ENCODE measurements around the gene KLHL22.
"Not testable (repeated sequence)": the region's sequence is repeated elsewhere in the genome, so short reads cannot be mapped to it uniquely, and the experiment has no call there.

KLHL22 gene

DNA sequence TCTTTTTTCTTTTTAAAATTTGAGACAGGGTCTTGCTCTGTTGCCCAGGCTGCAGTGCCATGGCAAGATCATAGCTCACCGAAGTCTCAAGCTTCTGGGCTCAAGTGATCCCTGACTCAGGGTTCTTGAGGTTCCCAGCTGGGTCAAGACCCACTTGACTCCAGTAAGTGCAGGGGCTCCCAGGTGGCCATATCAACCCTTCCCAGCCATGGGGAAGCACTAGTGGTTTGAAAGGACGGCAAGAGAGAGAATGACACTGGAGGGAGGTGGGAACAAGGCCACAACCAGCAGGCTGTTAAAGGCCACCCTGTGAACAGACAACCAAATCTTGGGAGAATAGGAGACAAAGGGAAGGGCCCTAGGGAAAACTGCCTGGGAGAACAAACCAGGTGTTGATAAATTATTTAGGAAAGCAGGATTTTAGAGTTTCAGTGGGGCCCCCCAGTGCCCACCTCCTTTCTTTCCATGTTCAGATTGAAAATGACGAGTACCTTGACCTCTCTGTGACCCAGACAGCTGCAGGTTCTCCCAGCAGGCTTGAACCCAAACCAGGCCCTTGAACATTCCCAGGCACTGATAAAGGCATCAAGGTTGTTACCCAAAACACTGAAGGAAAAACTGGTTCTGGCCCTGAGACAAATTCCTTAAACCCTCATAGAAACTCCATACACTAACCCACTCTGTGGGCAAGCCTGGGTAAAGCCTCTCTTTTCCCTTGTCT lies 28.8 kb downstream of the KLHL22 start:
- no peak for DNase-seq

DNA sequence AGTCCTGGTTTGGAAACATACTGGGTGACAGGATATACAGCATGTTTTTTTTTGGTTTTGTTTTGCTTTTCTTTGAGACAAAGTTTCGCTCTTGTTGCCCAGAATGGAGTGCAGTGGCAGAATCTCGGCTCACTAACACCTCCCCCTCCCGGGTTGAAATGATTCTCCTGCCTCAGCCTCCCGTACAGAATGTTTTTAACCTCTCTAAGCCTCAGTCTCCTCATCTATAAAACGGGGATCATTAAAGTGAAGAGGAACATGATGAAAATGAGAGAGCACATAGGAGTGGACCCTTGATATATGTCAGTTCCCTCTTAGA lies 29.9 kb downstream of the KLHL22 start:
- DNase-seq = no peak

DNA sequence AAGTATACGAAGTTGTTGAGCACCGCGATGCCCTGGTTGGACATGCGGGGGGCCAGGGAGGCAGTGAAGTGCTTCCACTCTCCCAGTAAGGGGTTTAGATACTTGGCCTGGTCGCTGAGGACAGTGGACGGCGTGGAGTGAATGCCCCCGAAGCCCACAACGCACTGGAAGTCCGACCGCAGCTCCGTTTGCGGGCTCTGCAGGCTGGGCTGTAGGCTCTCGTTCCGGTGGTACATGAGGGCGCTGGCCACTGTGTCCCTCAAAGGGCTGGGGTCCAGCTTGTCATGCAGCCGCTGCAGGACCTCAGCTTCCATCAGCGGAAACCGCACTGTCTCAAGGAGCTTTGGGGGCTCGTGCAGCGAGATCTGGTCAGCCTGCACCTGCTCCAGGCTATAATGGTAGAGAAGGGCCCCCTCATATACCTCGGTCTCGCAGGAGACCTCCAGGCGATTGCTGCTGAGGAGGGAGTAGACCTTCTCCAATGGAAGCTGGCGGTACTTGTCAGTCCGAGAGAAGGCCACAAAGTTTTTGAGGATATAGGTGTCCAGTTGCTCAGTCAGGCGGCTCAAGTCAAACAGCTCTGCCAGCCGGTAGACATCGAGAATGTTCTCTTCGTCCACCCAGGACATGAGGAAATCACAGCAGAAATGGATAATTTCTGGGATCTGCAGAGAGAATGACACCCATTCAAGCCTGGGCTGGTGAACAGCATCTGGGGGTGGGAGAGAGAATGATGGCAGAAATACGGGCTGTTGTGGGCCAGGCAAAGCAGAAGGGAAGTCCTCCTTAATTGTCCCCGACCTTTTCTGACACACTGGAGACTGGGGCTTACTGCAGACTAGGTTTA lies 30.5 kb downstream of the KLHL22 start:
- DNase-seq = no peak

DNA sequence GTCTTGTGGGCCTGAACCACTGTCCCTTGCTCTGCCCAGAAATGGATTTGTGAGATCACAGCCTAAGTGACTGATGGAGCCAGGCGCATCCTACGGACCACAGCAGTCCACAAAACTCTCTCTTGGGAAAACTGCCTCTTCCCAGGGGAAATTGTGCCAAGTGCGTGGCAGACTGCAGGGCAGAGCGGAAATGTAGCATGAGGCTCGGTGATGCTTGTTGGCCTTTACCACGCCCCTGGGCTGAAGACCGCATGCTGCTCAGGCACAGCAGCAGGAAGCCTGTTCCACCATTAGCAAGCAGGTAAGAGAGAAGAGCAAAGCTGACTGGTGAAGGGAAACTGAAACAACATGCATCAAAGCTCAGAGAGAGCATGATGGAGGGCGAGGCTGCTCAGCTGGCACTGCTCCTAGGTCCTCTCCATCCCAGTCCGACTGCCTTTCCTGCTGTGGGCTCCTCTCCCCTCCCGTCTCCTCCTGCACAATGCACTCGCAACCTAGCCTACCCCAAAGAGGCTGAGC lies 31.4 kb downstream of the KLHL22 start:
- DNase-seq = no peak

GRCh38 chr22:20463324-20464095 lies 32.1 kb downstream of the KLHL22 start:
- no peak for DNase-seq

DNA sequence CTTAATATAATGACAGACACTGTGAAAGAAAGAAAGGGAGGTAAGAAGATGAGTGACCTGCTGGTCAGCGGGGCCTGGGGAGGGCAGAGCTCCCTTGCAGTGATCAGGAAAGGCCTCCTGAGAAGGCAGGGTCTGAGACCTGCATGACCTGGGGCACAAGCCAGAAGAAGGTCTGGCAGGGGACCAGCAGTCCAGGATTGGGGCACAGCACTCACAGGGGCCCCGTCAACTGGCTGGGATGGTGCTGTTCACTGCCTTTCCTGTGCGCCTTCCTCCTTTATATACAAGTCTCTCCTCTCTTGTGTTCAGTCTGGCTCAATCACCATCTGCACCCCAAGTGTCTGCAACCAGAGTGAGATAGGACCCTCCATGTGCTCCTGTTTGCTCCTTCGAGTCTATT lies 35.7 kb downstream of the KLHL22 start:
- no peak for DNase-seq

- DNase-seq = no peak
Observed at GRCh38 chr22:20459152-20459542, 36.4 kb downstream of the KLHL22 start.

- no peak for DNase-seq
Observed at GRCh38 chr22:20458530-20459151, 37.0 kb downstream of the KLHL22 start.

DNA sequence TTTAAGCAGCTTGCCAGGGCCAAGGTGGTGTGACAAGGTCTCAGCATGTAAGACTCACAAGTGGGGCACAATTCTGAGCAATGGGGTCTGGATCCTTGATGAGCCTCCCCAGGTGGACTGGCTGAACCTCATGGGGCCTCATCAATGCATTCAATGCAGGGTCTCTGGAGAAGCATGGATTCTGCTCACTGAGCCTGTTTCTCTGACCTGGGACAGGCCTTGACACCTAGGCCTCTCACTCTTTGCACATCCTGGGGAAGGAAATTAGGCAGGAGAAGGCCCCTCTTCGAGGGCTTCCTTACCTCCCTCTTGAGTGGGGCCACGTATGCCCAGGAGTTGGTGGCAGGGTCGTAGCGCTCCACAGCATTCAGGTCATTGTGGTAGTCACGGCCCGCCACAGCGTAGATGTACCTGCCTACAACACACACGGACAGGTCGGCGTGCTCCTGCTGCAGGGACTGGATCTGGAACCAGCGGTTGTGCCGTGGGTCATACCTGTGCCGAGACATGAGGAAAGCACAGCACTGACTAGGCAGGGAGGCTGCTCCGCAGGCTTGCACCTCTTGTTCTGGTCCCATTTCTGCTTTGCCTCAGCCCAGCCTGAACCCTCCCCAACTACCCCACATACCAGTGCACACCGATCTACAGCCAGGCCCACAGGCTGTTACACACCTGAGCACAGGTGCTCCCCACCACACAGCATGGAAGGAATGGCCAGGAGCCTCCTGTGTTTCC lies 37.9 kb downstream of the KLHL22 start:
- DNase-seq = no peak

- DNase-seq = no peak
Observed at GRCh38 chr22:20456722-20457076, 38.9 kb downstream of the KLHL22 start.

- DNase-seq = peak; percentile 89
Observed at GRCh38 chr22:20456064-20456721, 39.4 kb downstream of the KLHL22 start.

DNA sequence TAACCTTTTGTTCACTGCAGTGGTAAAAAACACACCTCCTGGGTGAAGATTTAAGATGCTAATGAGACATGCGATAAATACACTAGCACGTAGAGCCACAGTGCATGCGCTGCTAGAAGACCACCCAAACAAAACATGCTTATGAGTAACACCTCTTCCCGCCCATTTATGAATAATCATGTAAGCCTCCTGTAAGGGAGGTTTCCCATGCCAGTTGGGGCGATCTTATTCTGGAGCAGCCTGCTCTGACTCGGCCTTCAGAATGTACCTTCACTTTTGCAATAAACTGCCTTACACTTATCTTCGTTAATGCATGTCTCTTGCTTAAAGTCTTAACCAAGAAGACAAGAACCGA lies 39.9 kb downstream of the KLHL22 start:
- DNase-seq = no peak

- no peak for DNase-seq
Observed at GRCh38 chr22:20453222-20453621, 42.4 kb downstream of the KLHL22 start.

DNA sequence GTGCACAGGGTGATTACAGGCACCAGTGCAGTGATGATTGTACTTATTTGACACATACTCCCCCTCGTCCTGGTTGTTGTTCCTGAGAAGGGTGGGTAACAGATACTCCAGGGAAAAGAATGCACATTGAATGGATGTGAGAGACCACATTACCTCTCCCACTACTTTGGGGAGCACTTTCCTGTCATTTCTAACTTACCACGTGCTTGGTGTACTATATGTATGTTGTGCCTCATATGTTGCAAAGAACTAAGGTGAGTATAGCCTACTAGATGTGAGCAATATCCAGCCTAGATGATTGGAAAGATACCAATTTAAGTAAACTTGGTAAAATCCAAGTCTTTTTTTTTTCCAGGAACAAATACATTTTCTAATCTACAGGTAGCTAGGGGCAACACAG lies 43.7 kb downstream of the KLHL22 start:
- no peak for DNase-seq

- not testable (repeated sequence) for DNase-seq
Observed at GRCh38 chr22:20451129-20451778, 44.3 kb downstream of the KLHL22 start.

DNA sequence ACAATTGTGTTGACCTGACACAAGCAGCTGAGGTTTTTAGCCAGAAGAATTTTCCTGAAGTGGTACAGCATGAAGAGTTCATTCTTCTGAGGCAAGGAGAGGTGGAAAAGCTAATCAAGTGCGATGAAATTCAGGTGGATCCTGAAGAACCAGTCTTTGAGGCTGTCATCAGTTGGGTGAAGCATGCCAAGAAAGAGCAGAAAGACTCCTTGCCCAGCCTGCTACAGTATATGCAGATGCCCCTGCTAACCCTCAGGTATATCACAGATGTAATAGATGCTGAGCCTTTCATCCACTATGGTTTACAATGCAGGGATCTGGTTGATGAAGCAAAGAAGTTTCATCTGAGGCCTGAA lies 45.1 kb downstream of the KLHL22 start:
- no peak for DNase-seq

DNA sequence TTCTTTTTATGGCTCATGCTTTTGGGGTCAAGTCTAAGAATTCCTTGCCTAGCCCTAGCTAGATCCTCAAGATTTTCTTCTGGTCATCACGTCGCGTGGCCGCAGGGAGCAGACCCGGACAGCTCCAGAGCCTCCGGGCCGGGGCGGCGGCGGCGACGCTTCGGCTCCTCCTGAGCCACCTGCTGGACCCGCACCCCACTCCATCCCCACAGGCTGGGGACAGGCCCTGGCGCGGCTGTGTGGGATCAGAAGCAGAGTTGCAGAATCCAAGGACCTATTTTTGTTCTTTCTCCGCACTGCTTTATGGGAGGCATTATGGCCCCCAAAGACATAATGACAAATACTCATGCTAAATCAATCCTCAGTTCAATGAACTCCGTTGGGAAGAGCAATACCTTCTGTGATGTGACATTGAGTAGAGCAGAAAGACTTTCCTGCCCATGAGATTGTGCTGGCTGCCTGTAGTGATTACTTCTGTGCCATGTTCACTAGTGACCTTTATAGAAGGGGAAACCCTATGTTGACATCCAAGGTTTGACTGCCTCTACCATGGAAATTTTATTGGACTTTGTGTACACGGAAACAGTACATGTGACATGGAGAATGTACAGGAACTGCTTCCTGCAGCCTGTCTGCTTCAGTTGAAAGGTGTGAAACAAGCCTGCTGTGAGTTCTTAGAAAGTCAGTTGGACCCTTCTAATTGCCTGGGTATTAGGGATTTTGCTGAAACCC lies 45.6 kb downstream of the KLHL22 start:
- no peak for DNase-seq

DNA sequence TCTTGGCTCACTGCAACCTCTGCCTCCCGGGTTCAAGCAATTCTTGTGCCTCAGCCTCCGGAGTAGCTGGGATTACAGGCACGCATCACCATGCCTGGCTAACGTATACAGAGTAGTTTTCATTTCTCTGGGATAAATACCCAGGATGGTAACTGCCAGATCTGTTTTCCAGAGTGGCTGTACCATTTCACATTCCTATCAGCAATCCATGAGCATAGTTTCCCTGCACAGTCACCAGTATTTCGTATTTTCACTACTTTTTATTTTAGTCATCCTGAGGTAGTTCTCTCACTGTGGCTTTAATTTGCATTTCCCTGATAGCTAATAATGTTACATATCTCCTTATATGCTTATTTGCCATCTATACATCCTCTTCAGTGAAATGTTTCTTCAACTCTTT lies 47.0 kb downstream of the KLHL22 start:
- no peak for DNase-seq

GRCh38 chr22:20446383-20446970 lies 49.1 kb downstream of the KLHL22 start:
- DNase-seq = no peak

- no peak for DNase-seq
Observed at GRCh38 chr22:20444325-20444724, 51.3 kb downstream of the KLHL22 start.
